Femur (tissue), 1 donor: ENCODE results near the gene FCER1G.
"Not testable (repeated sequence)": the region's sequence is repeated elsewhere in the genome, so short reads cannot be mapped to it uniquely, and the experiment has no call there.

Source experiments
- DNase-seq: peaks from one replicate; pipeline ENCODE4 v3.0.0-alpha.2; 2017

Gene FCER1G

GRCh38 chr1:161235957-161236775 lies 21.1 kb downstream of the FCER1G start:
- DNase-seq: no peak

GRCh38 chr1:161238039-161238473 lies 23.0 kb downstream of the FCER1G start, which contains the start of gene NR1I3:
TSS of gene NR1I3 (minus strand) at chr1:161238203. CDS start at chr1:161236565, 1,638 bp downstream.
- DNase-seq: no peak

GRCh38 chr1:161241682-161242081 lies 26.6 kb downstream of the FCER1G start:
- no peak for DNase-seq

- DNase-seq: no peak
Measured at GRCh38 chr1:161242313-161242712, 27.2 kb downstream of the FCER1G start.

- DNase-seq: no peak
Measured at GRCh38 chr1:161244888-161245287, 29.8 kb downstream of the FCER1G start.

- not testable (repeated sequence) for DNase-seq
Measured at GRCh38 chr1:161250100-161250499, 35.0 kb downstream of the FCER1G start.

- no peak for DNase-seq
Measured at GRCh38 chr1:161250829-161251228, 35.7 kb downstream of the FCER1G start.

GRCh38 chr1:161251579-161251978 lies 36.5 kb downstream of the FCER1G start:
- DNase-seq: no peak

GRCh38 chr1:161255302-161255701 lies 40.2 kb downstream of the FCER1G start:
- DNase-seq: not testable (repeated sequence)

GRCh38 chr1:161255955-161256520 lies 40.9 kb downstream of the FCER1G start:
- not testable (repeated sequence) for DNase-seq

- DNase-seq: not testable (repeated sequence)
Measured at GRCh38 chr1:161257109-161257508, 42.0 kb downstream of the FCER1G start.

GRCh38 chr1:161258439-161259344 lies 43.6 kb downstream of the FCER1G start, which contains the start of gene PCP4L1:
TSS of gene PCP4L1 (plus strand) at chr1:161258745. CDS start at chr1:161258975, 230 bp downstream.
- peak; percentile 50 for DNase-seq

GRCh38 chr1:161259345-161259702 lies 44.2 kb downstream of the FCER1G start:
- DNase-seq: no peak

- DNase-seq: no peak
Measured at GRCh38 chr1:161259765-161260164, 44.7 kb downstream of the FCER1G start.

- DNase-seq: no peak
Measured at GRCh38 chr1:161260376-161261260, 45.5 kb downstream of the FCER1G start.

- no peak for DNase-seq
Measured at GRCh38 chr1:161261261-161262235, 46.5 kb downstream of the FCER1G start.

- no peak for DNase-seq
Measured at GRCh38 chr1:161265305-161265704, 50.2 kb downstream of the FCER1G start.

GRCh38 chr1:161266202-161266601 lies 51.1 kb downstream of the FCER1G start:
- peak; percentile 38 for DNase-seq

GRCh38 chr1:161266836-161267235 lies 51.7 kb downstream of the FCER1G start:
- DNase-seq: no peak

- DNase-seq: no peak
Measured at GRCh38 chr1:161267321-161267720, 52.2 kb downstream of the FCER1G start.
